Measurements from ENCODE around the gene SDHAF3. TPM values are rescaled to one million over a fixed set of nuclear protein-coding genes. Genes with fewer than 3 reads are reported as not detected.
"Not testable (repeated sequence)": the region's sequence is repeated elsewhere in the genome, so short reads cannot be mapped to it uniquely, and the experiment has no call there.

Gene SDHAF3
- total and polyA plus RNA-seq, 9 donors, result 5.1 to 13.1 (median 9.1) TPM

GRCh38 chr7:97120713-97121457 lies 3.4 kb downstream of the SDHAF3 start:
- no peak overlapping the region for H3K27ac ChIP-seq

GRCh38 chr7:97123115-97123514 lies 5.6 kb downstream of the SDHAF3 start:
- H3K36me3 ChIP-seq; H3K4me1 ChIP-seq (ENCODE audit: insufficient read depth); DNase-seq; H3K9me3 ChIP-seq; H3K4me3 ChIP-seq; H3K27me3 ChIP-seq; H3K27ac ChIP-seq; intact Hi-C loops (cut with DNase I): not testable (repeated sequence)
- 54 to 96% (median 81%) methylated on average over 2 of the region's 2 CpGs for WGBS, 3 donors

More at GRCh38 chr7:97120713-97121457, 3.4 kb downstream of the SDHAF3 start:
- DNase-seq, result no peak
- no peaks in the 10 kb centered on the region for H3K9me3 ChIP-seq
- TF ChIP-seq EP300 (IDR thresholded peaks at IDR 0.05) (no peak), POLR2A (IDR thresholded peaks at IDR 0.05) (no peak)
- TF ChIP-seq, protein P1, sequence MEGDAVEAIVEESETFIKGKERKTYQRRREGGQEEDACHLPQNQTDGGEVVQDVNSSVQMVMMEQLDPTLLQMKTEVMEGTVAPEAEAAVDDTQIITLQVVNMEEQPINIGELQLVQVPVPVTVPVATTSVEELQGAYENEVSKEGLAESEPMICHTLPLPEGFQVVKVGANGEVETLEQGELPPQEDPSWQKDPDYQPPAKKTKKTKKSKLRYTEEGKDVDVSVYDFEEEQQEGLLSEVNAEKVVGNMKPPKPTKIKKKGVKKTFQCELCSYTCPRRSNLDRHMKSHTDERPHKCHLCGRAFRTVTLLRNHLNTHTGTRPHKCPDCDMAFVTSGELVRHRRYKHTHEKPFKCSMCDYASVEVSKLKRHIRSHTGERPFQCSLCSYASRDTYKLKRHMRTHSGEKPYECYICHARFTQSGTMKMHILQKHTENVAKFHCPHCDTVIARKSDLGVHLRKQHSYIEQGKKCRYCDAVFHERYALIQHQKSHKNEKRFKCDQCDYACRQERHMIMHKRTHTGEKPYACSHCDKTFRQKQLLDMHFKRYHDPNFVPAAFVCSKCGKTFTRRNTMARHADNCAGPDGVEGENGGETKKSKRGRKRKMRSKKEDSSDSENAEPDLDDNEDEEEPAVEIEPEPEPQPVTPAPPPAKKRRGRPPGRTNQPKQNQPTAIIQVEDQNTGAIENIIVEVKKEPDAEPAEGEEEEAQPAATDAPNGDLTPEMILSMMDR (IDR thresholded peaks at IDR 0.05), result no peak
- intact Hi-C loops (cut with DNase I), result no loop called here
- no peaks in the 10 kb centered on the region for H3K4me1 ChIP-seq (ENCODE audit: insufficient read depth)
- H3K36me3 ChIP-seq, result no peaks in the 10 kb centered on the region
- H3K4me3 ChIP-seq, result no peak overlapping the region
- H3K27me3 ChIP-seq, result no peaks in the 10 kb centered on the region
- 90 to 94% (median 91%) methylated on average over 5 of the region's 5 CpGs for WGBS, 3 donors

- no peak overlapping the region for H3K27ac ChIP-seq
- TF ChIP-seq POLR2A (IDR thresholded peaks at IDR 0.05) (no peak), EP300 (IDR thresholded peaks at IDR 0.05) (no peak)
- TF ChIP-seq, protein P1 (IDR thresholded peaks at IDR 0.05), result no peak
- intact Hi-C loops (cut with DNase I), result no loop called here
- H3K4me1 ChIP-seq (ENCODE audit: insufficient read depth), result no peaks in the 10 kb centered on the region
- H3K4me3 ChIP-seq, result no peak overlapping the region
- no peak for DNase-seq
- no peaks in the 10 kb centered on the region for H3K36me3 ChIP-seq
- no peaks in the 10 kb centered on the region for H3K27me3 ChIP-seq
- H3K9me3 ChIP-seq, result no peaks in the 10 kb centered on the region
- 85 to 88% (median 87%) methylated on average over 15 of the region's 15 CpGs for WGBS, 3 donors
Observed at GRCh38 chr7:97126483-97127171, 9.1 kb downstream of the SDHAF3 start.

DNA sequence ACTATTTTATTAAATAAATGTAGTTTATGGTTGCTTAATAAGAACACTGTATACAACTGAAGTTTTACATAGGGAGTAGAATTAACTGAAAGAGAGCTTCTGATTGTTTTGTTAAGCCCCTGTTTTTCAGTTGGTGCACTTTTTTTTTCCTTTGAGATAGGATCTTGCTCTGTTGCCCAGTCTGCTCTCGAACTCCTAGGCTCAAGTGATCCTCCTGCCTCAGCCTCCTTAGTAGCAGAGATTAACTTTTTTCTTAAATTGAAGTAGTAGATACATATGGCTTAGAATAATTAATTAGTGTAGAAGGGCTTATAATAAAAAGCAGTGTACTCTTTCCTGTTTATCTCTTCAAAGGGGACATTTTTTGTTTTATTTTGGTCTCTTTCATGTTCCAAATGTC lies 11.2 kb downstream of the SDHAF3 start:
- Histone ChIP-seq H3K27me3 (no peaks in the 10 kb centered on the region), H3K27ac (no peak overlapping the region), H3K36me3 (no peaks in the 10 kb centered on the region), H3K4me1 (ENCODE audit: insufficient read depth) (no peaks in the 10 kb centered on the region), H3K4me3 (no peak overlapping the region), H3K9me3 (no peaks in the 10 kb centered on the region)
- 93 to 98% (median 95%) methylated on average over 1 of the region's 1 CpG for WGBS, 3 donors
- no peak for DNase-seq
- TF ChIP-seq EP300 (IDR thresholded peaks at IDR 0.05) (no peak), POLR2A (IDR thresholded peaks at IDR 0.05) (no peak)
- TF ChIP-seq, protein P1 (IDR thresholded peaks at IDR 0.05), result no peak
- intact Hi-C loops (cut with DNase I), result no loop called here

All from ovary (tissue), 9 donors.